HepG2 (cell line): ENCODE measurements around the gene TBCB. TPM values are rescaled to one million over a fixed set of nuclear protein-coding genes. Genes with fewer than 3 reads are reported as not detected.
A peak's percentile ranks its signal among the peaks of the same experiment; 100 is the strongest.

ENCODE experiments used
- ATRX ChIP-seq: sonication (generic); formaldehyde crosslinking; IDR thresholded peaks from 2 replicates; pipeline ENCODE4 v1.4.0; 2020; ENCODE audit warnings: missing genetic modification reagents, borderline replicate concordance
- ELF1 ChIP-seq: sonication (generic); formaldehyde crosslinking; IDR thresholded peaks from 2 replicates; pipeline ENCODE4 v1.4.0; 2020; ENCODE audit warnings: missing genetic modification reagents
- EP300 ChIP-seq, 3 experiments: sonication (generic) in 1 of 3; formaldehyde crosslinking in 1 of 3; IDR thresholded peaks; 2 replicates each; pipeline versions ENCODE4 v1.5.1 to v1.6.1; 2011 to 2020; ENCODE audit warnings: low read depth in 2 of 3, low read length in 2 of 3, borderline replicate concordance in 1 of 3, improper control_type of control experiment in 1 of 3, mild to moderate bottlenecking in 1 of 3, missing genetic modification reagents in 1 of 3, moderate library complexity in 1 of 3
- FOXO4 ChIP-seq: sonication (generic); formaldehyde crosslinking; conservative IDR thresholded peaks from 2 replicates; pipeline ENCODE4 v1.8.1; 2023; ENCODE audit warnings: missing genetic modification reagents
- MIER2 ChIP-seq: IDR thresholded peaks from 2 replicates; pipeline ENCODE4 v1.6.1; 2016; ENCODE audit warnings: missing biosample characterization, missing genetic modification reagents
- MYPOP ChIP-seq: sonication (generic); formaldehyde crosslinking; IDR thresholded peaks from 2 replicates; pipeline ENCODE4 v1.8.1; 2023; ENCODE audit warnings: mild to moderate bottlenecking, moderate library complexity, missing genetic modification reagents
- NFIB ChIP-seq: sonication (generic); formaldehyde crosslinking; IDR thresholded peaks from 2 replicates; pipeline ENCODE4 v1.9.0; 2021; ENCODE audit warnings: missing genetic modification reagents, mild to moderate bottlenecking, borderline replicate concordance
- NKX3-1 ChIP-seq: sonication (generic); formaldehyde crosslinking; IDR thresholded peaks from 2 replicates; pipeline ENCODE4 v1.5.0; 2020; ENCODE audit warnings: missing genetic modification reagents
- ONECUT2 ChIP-seq: sonication (generic); formaldehyde crosslinking; IDR thresholded peaks from 2 replicates; pipeline ENCODE4 v1.4.0; 2020; ENCODE audit warnings: missing genetic modification reagents
- TBP ChIP-seq: sonication (generic); formaldehyde crosslinking; IDR thresholded peaks from 2 replicates; pipeline ENCODE4 v1.5.0; 2020; ENCODE audit warnings: missing genetic modification reagents
- YEATS4 ChIP-seq: sonication (generic); formaldehyde crosslinking; IDR thresholded peaks from 2 replicates; pipeline ENCODE4 v1.4.0; 2020; ENCODE audit warnings: missing genetic modification reagents, borderline replicate concordance
- ZBTB8A ChIP-seq: sonication (generic); formaldehyde crosslinking; IDR thresholded peaks from 2 replicates; pipeline ENCODE4 v1.4.0; 2020; ENCODE audit warnings: mild to moderate bottlenecking, low read depth, missing genetic modification reagents, borderline replicate concordance
- ZMYM2 ChIP-seq: sonication (generic); formaldehyde crosslinking; IDR thresholded peaks from 2 replicates; pipeline ENCODE4 v1.8.0; 2022; ENCODE audit warnings: mild to moderate bottlenecking, missing genetic modification reagents
- ZNF124 ChIP-seq: sonication (generic); formaldehyde crosslinking; IDR thresholded peaks from 2 replicates; pipeline ENCODE4 v1.4.0; 2020; ENCODE audit warnings: missing genetic modification reagents
- ZNF251 ChIP-seq: sonication (generic); formaldehyde crosslinking; IDR thresholded peaks from 2 replicates; pipeline ENCODE4 v1.9.0; 2021; ENCODE audit warnings: mild to moderate bottlenecking, missing genetic modification reagents
- ZNF512 ChIP-seq: sonication (generic); formaldehyde crosslinking; IDR thresholded peaks from 2 replicates; pipeline ENCODE4 v1.4.0; 2020; ENCODE audit warnings: mild to moderate bottlenecking, missing genetic modification reagents
- ZNF552 ChIP-seq: sonication (generic); formaldehyde crosslinking; IDR thresholded peaks from 2 replicates; pipeline ENCODE4 v1.9.0; 2022; ENCODE audit warnings: missing genetic modification reagents, mild to moderate bottlenecking, borderline replicate concordance
- ZNF589 ChIP-seq: sonication (generic); formaldehyde crosslinking; conservative IDR thresholded peaks from 2 replicates; pipeline ENCODE4 v1.8.0; 2022; ENCODE audit warnings: mild to moderate bottlenecking, moderate library complexity, missing genetic modification reagents
- ZNF660 ChIP-seq: sonication (generic); formaldehyde crosslinking; IDR thresholded peaks from 2 replicates; pipeline ENCODE4 v1.5.1; 2020; ENCODE audit warnings: mild to moderate bottlenecking, low read depth, missing genetic modification reagents, borderline replicate concordance
- ZNF672 ChIP-seq: sonication (generic); formaldehyde crosslinking; IDR thresholded peaks from 2 replicates; pipeline ENCODE4 v1.8.1; 2022; ENCODE audit warnings: missing genetic modification reagents
- ZNF761 ChIP-seq: sonication (generic); formaldehyde crosslinking; conservative IDR thresholded peaks from 2 replicates; pipeline ENCODE4 v1.4.0; 2020; ENCODE audit warnings: mild to moderate bottlenecking, missing genetic modification reagents
- ZSCAN20 ChIP-seq: sonication (generic); formaldehyde crosslinking; IDR thresholded peaks from 2 replicates; pipeline ENCODE4 v1.4.0; 2020; ENCODE audit warnings: missing genetic modification reagents, mild to moderate bottlenecking, borderline replicate concordance
- polyA plus RNA-seq, 8 experiments: library from polyadenylated mRNA; depleted of rRNA in 3 of 8; stranded (reverse) in 7 of 8; unstranded in 1 of 8; fragments of >200 nt; fragmentation: Illumina TruSeq in 4 of 8; extraction: Trizol in 4 of 8; gene quantifications; 2 replicates each; pipeline versions ENCODE4 v1.2.1 to v1.2.3, GENCODE V29; 2011 to 2016; ENCODE audit warnings: low read depth in 4 of 8, missing spikeins in 1 of 8, mixed read lengths in 1 of 8; ENCODE audit not compliant: insufficient read depth in 1 of 8
- total RNA-seq, 5 experiments: library from RNA; depleted of rRNA; stranded (reverse); fragments of >200 nt; fragmentation: Illumina TruSeq; extraction: Trizol; gene quantifications; 2 replicates each; pipeline ENCODE4 v1.2.3, GENCODE V29; 2016; ENCODE audit warnings: low read depth in 1 of 5

TBCB gene
- total and polyA plus RNA-seq, 2 of the 13 experiments (the other 11 are each of a cell fraction or from before 2014, with no cell fraction given) = 271 to 276 TPM

- TF ChIP-seq MYPOP (CRISPR knock-in tag) = peak; percentile 84
- no peak for TF ChIP-seq ZNF251 (CRISPR knock-in tag)
- TF ChIP-seq ZNF589 (CRISPR knock-in tag) = peak; percentile 64
- TF ChIP-seq TBP (CRISPR knock-in tag) = no peak
- no peak for TF ChIP-seq FOXO4 (CRISPR knock-in tag)
- no peak for TF ChIP-seq NFIB (CRISPR knock-in tag)
- TF ChIP-seq ATRX (CRISPR knock-in tag) = no peak
- peak; percentile 51 to 82; a peak in 3 of 4 replicates for TF ChIP-seq EP300 (IDR thresholded peaks at IDR 0.05; ENCODE audit: low read depth in 2 of 2, low read length in 2 of 2)
- peak; percentile 82 for TF ChIP-seq EP300 (CRISPR knock-in tag; IDR thresholded peaks at IDR 0.05; ENCODE audit: borderline replicate concordance)
- no peak for TF ChIP-seq ZNF672 (CRISPR knock-in tag)
- TF ChIP-seq ZSCAN20 (CRISPR knock-in tag) = no peak
- peak; percentile 79; the same call in 1 of the 2 replicates for TF ChIP-seq ZNF761
- peak; percentile 90 for TF ChIP-seq YEATS4
- TF ChIP-seq ELF1 (CRISPR knock-in tag) = peak; percentile 83
- no peak for TF ChIP-seq ZMYM2 (CRISPR knock-in tag)
- TF ChIP-seq NKX3-1 (CRISPR knock-in tag) = peak; percentile 21; the same call in 1 of the 2 replicates
- TF ChIP-seq ZNF660 (CRISPR knock-in tag) = no peak
- no peak for TF ChIP-seq ONECUT2 (CRISPR knock-in tag)
- TF ChIP-seq MIER2 (CRISPR knock-in tag) = 0 out of 2 replicates have a peak, but pooled peaks have one; percentile 39
- TF ChIP-seq ZBTB8A (CRISPR knock-in tag) = peak; percentile 33; the same call in 1 of the 2 replicates
- TF ChIP-seq ZNF552 = peak; percentile 83
- TF ChIP-seq ZNF512 (CRISPR knock-in tag) = no peak
- peak; percentile 59 for TF ChIP-seq ZNF124 (CRISPR knock-in tag)
These were observed 5.1 kb downstream of the TBCB start (continued) for GRCh38 chr19:36120092-36120983.
